Uterus (tissue), 2 donors: ENCODE measurements around the gene SPOCD1.

Experiments used
- CTCF ChIP-seq, 4 experiments: fragments of 200-600 bp in 2 of 4; fragments of 450-650 bp in 2 of 4; sonication (generic) in 2 of 4; IDR thresholded peaks; one replicate each; pipeline ENCODE4 v1.5.1; 2016 to 2019; ENCODE audit warnings: antibody characterized with exemption in 4 of 4, mild to moderate bottlenecking in 2 of 4, moderate library complexity in 1 of 4
- POLR2A ChIP-seq, 2 donors: fragments of 450-650 bp; IDR thresholded peaks; one replicate each; pipeline ENCODE4 v1.6.1; 2016; ENCODE audit warnings: antibody characterized with exemption in 2 of 2, mild to moderate bottlenecking in 1 of 2, moderate library complexity in 1 of 2

- no peak for TF ChIP-seq CTCF (IDR thresholded peaks at IDR 0.05)
- TF ChIP-seq POLR2A (IDR thresholded peaks at IDR 0.05): no peak
Observed at GRCh38 chr1:31799196-31799894, 16.5 kb downstream of the SPOCD1 start.
